Neural progenitor cell (in vitro differentiated cells): ENCODE data around the gene SYNM.

Experiments
- CTCF ChIP-seq: fragments of 200-600 bp; sonication (generic); IDR thresholded peaks from 2 replicates; pipeline ENCODE4 v1.5.1; 2017; ENCODE audit warnings: antibody characterized with exemption, mild to moderate bottlenecking
- EZH2 ChIP-seq: fragments of 200-600 bp; sonication (generic); IDR thresholded peaks from 2 replicates; pipeline ENCODE4 v1.6.1; 2017; ENCODE audit warnings: antibody characterized with exemption, mild to moderate bottlenecking, moderate library complexity
- EZH2phosphoT487 ChIP-seq: fragments of 200-600 bp; sonication (generic); IDR thresholded peaks from 2 replicates; pipeline ENCODE4 v1.6.1; 2017; ENCODE audit warnings: antibody characterized with exemption

DNA sequence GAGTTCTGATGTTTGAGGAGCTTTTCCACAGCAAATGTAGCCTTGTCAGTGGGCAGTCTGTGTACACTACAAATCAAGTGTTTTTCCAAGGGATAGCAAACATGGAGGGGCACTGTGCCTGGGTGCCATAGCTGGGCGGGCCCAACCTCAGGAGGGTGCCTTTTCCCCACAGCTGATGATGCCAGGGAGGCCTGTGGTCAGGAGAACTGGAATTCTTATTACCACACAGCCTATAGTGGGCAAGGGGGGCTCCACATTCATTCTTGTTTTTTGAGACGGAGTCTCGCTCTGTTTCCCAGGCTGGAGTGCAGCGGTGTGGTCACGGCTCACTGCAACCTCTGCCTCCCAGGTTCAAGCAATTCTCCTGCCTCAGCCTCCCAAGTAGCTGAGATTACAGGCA, 41.8 kb downstream of the SYNM start:
- TF ChIP-seq CTCF (no peak), EZH2 (no peak), EZH2phosphoT487 (no peak)
